ENCODE results near the gene PPP1R18.

GRCh38 chr6:30716879-30717128 is 30.4 kb upstream of the PPP1R18 start:
- TF ChIP-seq POLR2AphosphoS5 (IDR thresholded peaks at IDR 0.05) (no peak), CTCF (IDR thresholded peaks at IDR 0.05) (peak in 1 of 4 experiments; percentile 4)
